ENCODE results near the gene ITPR2. TPM values are rescaled to one million over a fixed set of nuclear protein-coding genes. Genes with fewer than 3 reads are reported as not detected.
"Not testable (repeated sequence)": the region's sequence is repeated elsewhere in the genome, so short reads cannot be mapped to it uniquely, and the experiment has no call there.

The ITPR2 gene
- total RNA-seq, 1 donor from 2014 or later: 14.6 TPM

DNA sequence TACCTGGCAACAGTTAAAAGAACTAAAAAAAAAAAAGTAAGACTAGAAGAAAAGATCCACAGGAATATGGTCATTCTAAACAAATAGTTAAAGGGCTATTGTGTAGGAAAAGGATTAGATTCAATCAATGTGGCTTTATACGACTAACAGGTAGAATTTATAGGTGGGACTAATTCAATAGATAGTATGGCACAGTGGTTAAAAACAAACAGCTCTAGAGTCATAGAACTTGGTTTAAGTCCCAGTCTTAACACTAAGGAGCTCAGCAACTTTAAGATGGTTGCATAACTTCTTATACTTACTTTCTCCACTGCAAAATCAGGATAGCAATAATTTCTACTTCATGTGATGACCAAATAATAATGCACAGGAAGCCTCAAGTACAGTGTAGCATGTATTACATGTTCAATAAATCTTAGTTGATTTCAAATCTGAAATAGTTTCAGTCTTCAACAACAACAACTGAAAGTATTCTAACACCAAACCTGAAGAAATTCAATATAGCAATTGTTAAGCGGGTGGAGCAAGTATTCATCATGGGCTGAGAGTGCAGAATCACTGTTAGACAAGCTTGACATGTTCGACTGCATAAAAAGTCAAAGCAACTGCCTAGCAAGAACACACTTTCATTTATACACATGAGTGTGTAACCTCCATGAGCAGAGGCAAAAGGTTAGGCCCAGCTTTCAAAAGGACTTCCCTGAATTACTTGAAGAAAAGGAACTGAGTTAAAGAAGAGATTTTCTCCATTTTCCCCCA is 50.4 kb downstream of the ITPR2 start:
- Histone ChIP-seq H3K4me3 (ENCODE audit: low read length in 3 of 3) (no peak overlapping the region), H3K9me3 (ENCODE audit: control insufficient read depth in 3 of 3, low read length in 3 of 3) (peaks cover 0 to 2% (median 0%) of the 10 kb centered on the region in 3 donors), H3K9ac (ENCODE audit: low read depth in 1 of 3, low read length in 3 of 3) (no peak overlapping the region), H3K27ac (ENCODE audit: low read depth, low read length) (no peak overlapping the region), H3K4me1 (ENCODE audit: control insufficient read depth in 3 of 3, insufficient read depth in 3 of 3, low read length in 3 of 3) (peaks cover 0 to 9% (median 4%) of the 10 kb centered on the region in 3 donors), H3K36me3 (ENCODE audit: control insufficient read depth in 3 of 3, insufficient read depth in 3 of 3, low read length in 3 of 3) (peaks cover 0 to 7% (median 2%) of the 10 kb centered on the region in 3 donors), H3K27me3 (ENCODE audit: control insufficient read depth in 3 of 3, insufficient read depth in 3 of 3, low read length in 3 of 3) (no peaks in the 10 kb centered on the region)

DNA sequence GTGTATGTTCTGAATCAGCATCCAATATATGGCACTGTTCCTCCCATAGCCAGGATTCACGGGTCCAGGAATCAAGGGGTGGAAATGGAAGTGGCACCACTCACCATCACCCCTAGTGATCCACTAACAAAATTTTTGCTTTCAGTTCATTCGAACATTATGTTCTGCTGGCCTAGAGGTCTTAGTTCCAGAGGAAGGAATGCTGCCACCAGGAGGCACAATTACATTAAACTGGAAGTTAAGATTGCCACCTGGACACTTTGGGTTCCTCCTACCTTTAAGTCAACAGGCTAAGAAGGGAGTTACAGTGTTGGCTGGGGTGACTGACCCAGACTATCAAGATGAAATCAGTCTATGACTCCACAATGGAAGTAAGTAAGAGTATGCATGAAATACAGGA is 52.3 kb downstream of the ITPR2 start:
- H3K9ac ChIP-seq (ENCODE audit: low read depth in 1 of 3, low read length in 3 of 3); H3K9me3 ChIP-seq (ENCODE audit: control insufficient read depth in 3 of 3, low read length in 3 of 3); H3K4me3 ChIP-seq (ENCODE audit: low read length in 3 of 3); H3K27ac ChIP-seq (ENCODE audit: low read depth, low read length); H3K4me1 ChIP-seq (ENCODE audit: control insufficient read depth in 3 of 3, insufficient read depth in 3 of 3, low read length in 3 of 3); H3K27me3 ChIP-seq (ENCODE audit: control insufficient read depth in 3 of 3, insufficient read depth in 3 of 3, low read length in 3 of 3); H3K36me3 ChIP-seq (ENCODE audit: control insufficient read depth in 3 of 3, insufficient read depth in 3 of 3, low read length in 3 of 3): not testable (repeated sequence)

- not testable (repeated sequence) for H3K4me1 ChIP-seq (ENCODE audit: control insufficient read depth in 3 of 3, insufficient read depth in 3 of 3, low read length in 3 of 3); H3K4me3 ChIP-seq (ENCODE audit: low read length in 3 of 3); H3K27me3 ChIP-seq (ENCODE audit: control insufficient read depth in 3 of 3, insufficient read depth in 3 of 3, low read length in 3 of 3); H3K27ac ChIP-seq (ENCODE audit: low read depth, low read length); H3K9me3 ChIP-seq (ENCODE audit: control insufficient read depth in 3 of 3, low read length in 3 of 3); H3K9ac ChIP-seq (ENCODE audit: low read depth in 1 of 3, low read length in 3 of 3); H3K36me3 ChIP-seq (ENCODE audit: control insufficient read depth in 3 of 3, insufficient read depth in 3 of 3, low read length in 3 of 3)
Measured at GRCh38 chr12:26778173-26778775, 54.7 kb downstream of the ITPR2 start.

GRCh38 chr12:26777236-26777635 is 55.8 kb downstream of the ITPR2 start:
- Histone ChIP-seq H3K36me3 (ENCODE audit: control insufficient read depth in 3 of 3, insufficient read depth in 3 of 3, low read length in 3 of 3) (peaks cover 2 to 7% (median 3%) of the 10 kb centered on the region in 3 donors), H3K4me1 (ENCODE audit: control insufficient read depth in 3 of 3, insufficient read depth in 3 of 3, low read length in 3 of 3) (peaks cover 0 to 7% (median 4%) of the 10 kb centered on the region in 3 donors), H3K9me3 (ENCODE audit: control insufficient read depth in 3 of 3, low read length in 3 of 3) (peaks cover 0 to 7% (median 5%) of the 10 kb centered on the region in 3 donors), H3K27me3 (ENCODE audit: control insufficient read depth in 3 of 3, insufficient read depth in 3 of 3, low read length in 3 of 3) (no peaks in the 10 kb centered on the region), H3K9ac (ENCODE audit: low read depth in 1 of 3, low read length in 3 of 3) (no peak overlapping the region), H3K27ac (ENCODE audit: low read depth, low read length) (no peak overlapping the region), H3K4me3 (ENCODE audit: low read length in 3 of 3) (peak overlapping the region in 1 of 3 donors; percentile 7)

DNA sequence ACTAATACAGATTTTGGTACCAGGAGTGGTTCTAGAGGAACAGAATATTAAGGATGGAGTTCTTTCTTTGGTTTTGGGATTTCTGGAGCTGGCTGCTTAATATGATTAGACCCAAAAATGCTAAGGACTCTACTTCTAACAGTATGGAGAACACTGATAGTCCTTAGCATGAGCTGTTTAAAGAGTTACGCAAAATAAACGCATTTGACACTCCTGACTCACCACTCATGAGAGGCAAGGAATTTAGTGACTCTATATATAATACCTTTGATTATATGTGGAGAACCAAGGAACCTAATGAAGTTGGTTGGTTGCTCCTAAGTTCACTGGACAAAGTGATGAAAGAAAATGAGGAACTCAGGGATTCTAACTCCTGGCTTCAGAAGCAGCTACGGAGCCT is 57.0 kb downstream of the ITPR2 start:
- not testable (repeated sequence) for H3K9ac ChIP-seq (ENCODE audit: low read depth in 1 of 3, low read length in 3 of 3); H3K27me3 ChIP-seq (ENCODE audit: control insufficient read depth in 3 of 3, insufficient read depth in 3 of 3, low read length in 3 of 3); H3K9me3 ChIP-seq (ENCODE audit: control insufficient read depth in 3 of 3, low read length in 3 of 3); H3K27ac ChIP-seq (ENCODE audit: low read depth, low read length); H3K36me3 ChIP-seq (ENCODE audit: control insufficient read depth in 3 of 3, insufficient read depth in 3 of 3, low read length in 3 of 3); H3K4me3 ChIP-seq (ENCODE audit: low read length in 3 of 3); H3K4me1 ChIP-seq (ENCODE audit: control insufficient read depth in 3 of 3, insufficient read depth in 3 of 3, low read length in 3 of 3)

GRCh38 chr12:26773313-26774104 is 59.5 kb downstream of the ITPR2 start:
- peaks cover 0 to 7% (median 3%) of the 10 kb centered on the region in 3 donors for H3K36me3 ChIP-seq (ENCODE audit: control insufficient read depth in 3 of 3, insufficient read depth in 3 of 3, low read length in 3 of 3)
- H3K4me3 ChIP-seq (ENCODE audit: low read length in 3 of 3): no peak overlapping the region
- no peak overlapping the region for H3K27ac ChIP-seq (ENCODE audit: low read depth, low read length)
- H3K4me1 ChIP-seq (ENCODE audit: control insufficient read depth in 3 of 3, insufficient read depth in 3 of 3, low read length in 3 of 3): peaks cover 0 to 13% (median 4%) of the 10 kb centered on the region in 3 donors
- no peaks in the 10 kb centered on the region for H3K27me3 ChIP-seq (ENCODE audit: control insufficient read depth in 3 of 3, insufficient read depth in 3 of 3, low read length in 3 of 3)
- peaks cover 0 to 7% (median 5%) of the 10 kb centered on the region in 3 donors for H3K9me3 ChIP-seq (ENCODE audit: control insufficient read depth in 3 of 3, low read length in 3 of 3)
- no peak overlapping the region for H3K9ac ChIP-seq (ENCODE audit: low read depth in 1 of 3, low read length in 3 of 3)

GRCh38 chr12:26771861-26772260 is 61.1 kb downstream of the ITPR2 start:
- Histone ChIP-seq H3K27ac (ENCODE audit: low read depth, low read length) (no peak overlapping the region), H3K27me3 (ENCODE audit: control insufficient read depth in 3 of 3, insufficient read depth in 3 of 3, low read length in 3 of 3) (no peaks in the 10 kb centered on the region), H3K9ac (ENCODE audit: low read depth in 1 of 3, low read length in 3 of 3) (no peak overlapping the region), H3K4me1 (ENCODE audit: control insufficient read depth in 3 of 3, insufficient read depth in 3 of 3, low read length in 3 of 3) (peaks cover 0 to 13% (median 4%) of the 10 kb centered on the region in 3 donors), H3K4me3 (ENCODE audit: low read length in 3 of 3) (no peak overlapping the region), H3K36me3 (ENCODE audit: control insufficient read depth in 3 of 3, insufficient read depth in 3 of 3, low read length in 3 of 3) (peaks cover 0 to 3% (median 0%) of the 10 kb centered on the region in 3 donors), H3K9me3 (ENCODE audit: control insufficient read depth in 3 of 3, low read length in 3 of 3) (peaks cover 0 to 2% (median 0%) of the 10 kb centered on the region in 3 donors)

- Histone ChIP-seq H3K27me3 (ENCODE audit: control insufficient read depth in 3 of 3, insufficient read depth in 3 of 3, low read length in 3 of 3) (no peaks in the 10 kb centered on the region), H3K36me3 (ENCODE audit: control insufficient read depth in 3 of 3, insufficient read depth in 3 of 3, low read length in 3 of 3) (peaks cover 0 to 3% (median 0%) of the 10 kb centered on the region in 3 donors), H3K9ac (ENCODE audit: low read depth in 1 of 3, low read length in 3 of 3) (no peak overlapping the region), H3K4me1 (ENCODE audit: control insufficient read depth in 3 of 3, insufficient read depth in 3 of 3, low read length in 3 of 3) (peaks cover 0 to 13% (median 4%) of the 10 kb centered on the region in 3 donors), H3K4me3 (ENCODE audit: low read length in 3 of 3) (no peak overlapping the region), H3K27ac (ENCODE audit: low read depth, low read length) (no peak overlapping the region), H3K9me3 (ENCODE audit: control insufficient read depth in 3 of 3, low read length in 3 of 3) (no peaks in the 10 kb centered on the region)
Measured at GRCh38 chr12:26770239-26771070, 62.5 kb downstream of the ITPR2 start.

- Histone ChIP-seq H3K27me3 (ENCODE audit: control insufficient read depth in 3 of 3, insufficient read depth in 3 of 3, low read length in 3 of 3) (no peaks in the 10 kb centered on the region), H3K9ac (ENCODE audit: low read depth in 1 of 3, low read length in 3 of 3) (no peak overlapping the region), H3K4me3 (ENCODE audit: low read length in 3 of 3) (no peak overlapping the region), H3K27ac (ENCODE audit: low read depth, low read length) (no peak overlapping the region), H3K4me1 (ENCODE audit: control insufficient read depth in 3 of 3, insufficient read depth in 3 of 3, low read length in 3 of 3) (peaks cover 0 to 10% (median 1%) of the 10 kb centered on the region in 3 donors), H3K9me3 (ENCODE audit: control insufficient read depth in 3 of 3, low read length in 3 of 3) (no peaks in the 10 kb centered on the region), H3K36me3 (ENCODE audit: control insufficient read depth in 3 of 3, insufficient read depth in 3 of 3, low read length in 3 of 3) (peaks cover 0 to under 1% (median 0%) of the 10 kb centered on the region in 3 donors)
Measured at GRCh38 chr12:26769611-26770010, 63.4 kb downstream of the ITPR2 start.

Data from skeletal muscle tissue (tissue), 4 donors.